Fibroblast of peridontal ligament (primary cell): ENCODE measurements around the gene KRT73.
"Not testable (repeated sequence)": the region's sequence is repeated elsewhere in the genome, so short reads cannot be mapped to it uniquely, and the experiment has no call there.

Experiments used
- DNase-seq: peaks from one replicate; pipeline ENCODE4 v3.0.0-alpha.2; 2010; ENCODE audit errors: extremely low read depth

Gene KRT73

DNA sequence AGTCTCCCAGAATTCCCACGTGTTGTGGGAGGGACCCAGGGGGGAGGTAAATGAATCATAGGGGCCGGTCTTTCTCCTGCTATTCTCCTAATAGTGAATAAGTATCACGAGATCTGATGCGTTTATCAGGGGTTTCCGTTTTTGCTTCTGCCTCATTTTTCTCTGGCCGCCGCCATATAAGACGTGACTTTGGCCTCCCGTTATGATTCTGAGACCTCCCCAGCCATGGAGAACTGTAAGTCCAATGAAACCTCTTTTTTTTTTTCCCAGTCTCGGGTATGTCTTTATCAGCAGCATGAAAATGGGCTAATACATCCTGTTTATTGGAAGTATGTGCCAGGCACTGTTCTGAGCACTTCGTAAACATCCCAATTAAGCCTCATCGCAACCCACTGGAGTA lies 17.9 kb downstream of the KRT73 start:
- DNase-seq = no peak

DNA sequence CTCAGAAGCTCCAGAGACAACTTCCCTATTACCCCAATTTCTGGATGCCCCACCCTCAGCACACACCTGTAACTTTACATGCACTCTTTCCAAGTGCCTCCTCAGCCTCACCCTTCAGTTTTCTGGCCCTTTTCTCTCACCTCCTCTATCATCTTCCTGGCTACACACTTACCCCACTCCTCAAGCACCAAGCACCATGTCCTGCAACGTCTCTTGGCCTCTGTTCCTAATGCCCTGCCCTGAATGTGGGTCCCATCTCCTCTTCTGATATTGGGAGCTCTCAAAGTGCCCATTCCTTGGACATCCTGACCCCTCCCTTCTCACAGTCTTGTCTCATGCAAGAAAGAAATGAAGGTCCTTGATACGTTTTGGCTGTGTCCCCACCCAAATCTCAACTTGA lies 18.3 kb downstream of the KRT73 start:
- DNase-seq = no peak

DNA sequence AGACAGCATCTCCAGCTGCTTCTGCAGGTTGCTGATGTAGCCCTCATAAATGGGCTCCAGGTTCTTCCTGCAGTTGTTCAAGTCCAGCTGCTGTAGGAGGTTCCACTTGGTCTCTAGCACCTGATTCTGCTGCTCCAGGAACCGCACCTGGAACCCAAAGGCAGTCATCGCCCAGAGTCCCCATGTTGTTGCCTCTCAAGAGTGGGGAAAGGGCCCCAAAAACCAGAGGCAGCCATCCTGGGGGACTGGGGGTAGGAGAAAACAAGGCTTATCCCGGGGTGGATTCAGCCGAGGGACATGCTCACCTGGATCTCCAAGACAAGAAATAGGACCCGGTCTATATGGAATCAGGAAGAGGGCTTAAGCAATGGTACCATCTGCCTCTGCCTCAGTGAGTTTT lies 19.4 kb downstream of the KRT73 start:
- no peak for DNase-seq

DNA sequence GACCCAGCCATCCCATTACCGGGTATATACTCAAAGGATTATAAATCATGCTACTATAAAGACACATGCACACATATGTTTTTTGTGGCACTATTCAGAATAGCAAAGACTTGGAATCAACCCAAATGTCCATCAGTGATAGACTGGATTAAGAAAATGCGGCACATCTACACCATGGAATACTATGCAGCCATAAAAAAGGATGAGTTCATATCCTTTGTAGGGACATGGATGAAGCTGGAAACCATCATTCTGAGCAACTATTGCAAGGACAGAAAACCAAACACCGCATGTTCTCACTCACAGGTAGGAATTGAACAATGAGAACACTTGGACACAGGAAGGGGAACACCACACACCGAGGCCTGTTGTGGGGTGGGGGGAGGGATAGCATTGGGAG lies 24.1 kb downstream of the KRT73 start:
- DNase-seq = not testable (repeated sequence)

DNA sequence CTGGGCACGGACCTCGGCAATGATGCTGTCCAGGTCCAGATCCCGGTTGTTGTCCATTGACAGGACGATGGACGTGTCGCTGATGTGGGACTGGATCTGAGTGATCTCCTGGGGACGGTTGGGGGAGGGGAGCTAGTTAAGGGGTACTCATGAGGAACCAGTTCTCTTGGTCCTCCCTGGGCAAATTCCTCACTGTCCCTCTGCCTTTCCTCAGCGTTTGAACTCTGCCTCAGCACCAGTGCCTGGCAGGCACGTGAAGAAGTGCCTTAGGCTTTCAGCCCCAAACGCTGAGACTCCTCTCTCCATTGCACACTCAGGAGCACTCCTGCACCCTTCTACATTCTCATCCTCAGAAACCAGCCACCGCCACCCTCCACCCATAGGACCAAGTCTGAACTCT lies 26.8 kb downstream of the KRT73 start:
- DNase-seq = no peak

DNA sequence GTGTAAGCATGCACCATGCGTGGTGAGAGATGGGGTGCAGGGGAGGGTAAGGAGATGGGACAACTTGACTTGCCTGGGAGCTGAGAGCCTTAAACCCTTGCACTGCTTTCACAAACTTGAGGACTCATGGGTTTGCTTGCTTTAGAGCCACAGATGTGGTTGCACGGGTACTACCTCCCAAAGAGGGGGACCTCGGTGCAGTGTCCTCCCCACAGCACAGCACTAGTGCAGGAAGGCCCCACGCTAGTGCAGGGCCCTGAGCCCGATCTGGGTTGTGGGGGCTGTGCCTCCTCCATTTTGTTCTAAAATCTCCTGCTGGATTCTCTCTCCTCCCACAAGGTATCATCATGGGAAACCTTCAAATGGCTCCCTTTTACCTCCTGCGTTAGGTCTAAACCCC lies 28.3 kb downstream of the KRT73 start:
- DNase-seq = no peak

DNA sequence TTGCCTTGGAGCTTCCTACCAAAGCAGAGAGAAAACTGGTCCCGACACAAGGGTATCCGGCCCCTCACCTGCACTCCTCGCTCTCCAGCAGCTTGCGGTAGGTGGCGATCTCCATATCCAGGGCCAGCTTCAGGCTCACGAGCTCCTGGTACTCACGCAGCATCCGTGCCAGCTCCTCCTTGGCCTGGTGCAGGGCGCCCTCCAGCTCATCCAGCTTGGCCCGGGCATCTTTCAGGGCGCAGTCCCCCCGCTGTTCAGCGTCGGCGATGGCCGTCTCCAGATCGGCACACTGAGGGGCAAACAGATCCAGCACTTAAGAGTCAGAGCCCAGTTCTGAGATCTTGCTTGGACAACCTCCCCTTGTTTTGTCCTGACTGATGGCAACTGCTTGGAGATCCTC lies 30.8 kb downstream of the KRT73 start:
- no peak for DNase-seq

DNA sequence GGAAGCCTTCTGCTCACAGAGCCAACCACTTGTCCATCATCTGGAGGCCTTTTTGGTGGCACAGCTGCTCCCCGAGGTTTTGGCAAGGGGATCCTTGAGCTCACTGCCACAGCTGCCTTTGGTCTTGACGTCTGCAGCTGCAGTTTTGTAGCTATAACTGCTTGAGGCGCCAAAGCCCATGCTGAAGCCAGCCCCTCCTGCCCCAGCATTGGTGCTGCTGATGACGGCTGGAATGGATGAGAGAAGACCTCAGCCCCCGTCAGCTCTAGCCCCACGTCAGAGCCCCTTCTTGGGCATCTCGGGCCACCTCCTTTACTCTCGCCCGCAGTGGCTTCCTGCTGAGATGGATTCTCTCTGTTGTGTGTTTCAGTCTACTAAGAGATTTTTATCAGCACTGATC lies 32.4 kb downstream of the KRT73 start:
- no peak for DNase-seq

DNA sequence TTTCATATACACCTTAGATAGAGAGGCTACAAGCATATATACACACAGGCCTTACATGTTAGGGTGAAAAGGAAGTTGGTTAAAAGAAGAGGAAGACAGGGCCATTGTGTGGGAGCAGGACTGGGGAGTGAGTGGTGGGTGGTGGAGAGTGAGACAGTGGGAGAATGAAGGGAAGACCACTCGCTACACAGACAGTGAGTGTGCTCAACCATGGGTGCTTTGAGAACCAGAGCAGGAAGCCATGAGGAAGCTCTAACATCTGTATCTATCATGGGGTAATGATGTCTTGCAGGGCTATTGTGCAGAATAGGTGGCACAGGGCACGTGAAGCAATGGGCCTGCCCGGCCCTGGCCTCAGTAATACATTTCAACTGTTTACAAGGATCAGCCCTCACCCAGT lies 33.3 kb downstream of the KRT73 start:
- DNase-seq = no peak

DNA sequence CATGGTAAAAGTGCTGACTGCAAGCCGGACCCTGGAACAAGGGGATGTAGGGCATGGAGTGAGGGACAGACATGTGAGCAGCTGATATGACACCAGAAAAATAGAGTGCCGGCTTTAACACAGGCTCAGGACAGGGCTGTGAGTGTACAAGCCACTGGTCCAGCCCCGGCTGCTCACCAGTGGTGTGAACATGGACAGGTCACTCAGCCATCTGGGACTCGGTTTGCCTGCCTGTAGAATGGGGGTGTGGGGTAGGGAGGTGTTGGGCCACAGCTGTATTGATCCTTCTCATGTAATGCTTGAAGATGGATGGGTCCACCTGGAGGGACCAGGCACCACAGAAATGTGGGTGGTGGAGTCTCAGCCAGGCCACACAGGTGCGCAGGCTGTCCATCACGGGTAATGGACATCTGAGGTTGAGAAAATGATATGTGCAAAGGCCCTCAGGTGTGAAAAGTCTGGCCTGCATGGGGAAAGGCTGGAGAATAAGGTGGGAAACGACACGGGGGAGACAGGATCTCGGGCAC lies 34.1 kb downstream of the KRT73 start:
- no peak for DNase-seq

DNA sequence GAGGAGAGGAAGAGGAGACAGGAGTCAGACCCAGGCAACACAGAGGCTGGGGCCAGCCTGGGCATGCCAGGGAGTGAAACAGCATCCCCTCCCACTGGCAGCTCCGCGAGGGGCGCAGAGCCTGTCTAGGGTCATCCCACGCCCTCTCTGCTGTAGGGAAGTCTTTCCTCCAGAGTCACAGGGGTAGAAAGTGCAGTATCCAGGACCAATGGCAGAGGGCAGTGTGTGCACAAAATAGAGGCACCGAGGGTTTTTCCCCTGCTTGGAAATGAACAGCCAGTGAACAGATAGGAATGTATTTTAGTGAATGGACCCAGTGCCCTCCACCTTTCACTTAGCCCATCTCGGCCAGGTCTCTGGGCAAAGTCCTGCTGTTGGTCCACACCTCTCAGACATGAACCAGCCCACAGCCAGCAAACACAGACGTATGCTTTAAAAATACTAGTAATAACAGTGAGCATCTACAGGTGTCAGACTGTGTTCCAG lies 35.3 kb downstream of the KRT73 start:
- peak; percentile 60 for DNase-seq

DNA sequence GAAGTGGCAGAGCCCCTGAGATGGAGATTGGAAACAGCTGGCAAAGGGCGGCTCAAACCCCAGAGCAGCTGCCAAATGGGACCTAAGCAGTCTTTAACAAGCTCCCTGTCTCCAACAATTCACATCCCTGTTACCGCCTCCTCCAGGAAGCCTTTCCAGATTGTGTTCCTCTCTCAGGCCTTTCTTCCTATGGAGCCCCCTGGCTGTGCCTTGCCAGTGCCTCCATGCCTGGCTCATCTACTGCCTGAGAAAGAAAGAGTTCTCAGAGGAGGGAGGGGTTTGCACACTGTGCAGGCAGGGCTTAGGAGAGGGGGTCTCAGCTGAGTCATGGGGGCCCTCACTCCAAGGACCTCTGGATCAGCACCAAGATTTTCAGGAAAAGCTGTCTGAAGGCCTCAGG lies 35.9 kb downstream of the KRT73 start:
- DNase-seq = no peak

DNA sequence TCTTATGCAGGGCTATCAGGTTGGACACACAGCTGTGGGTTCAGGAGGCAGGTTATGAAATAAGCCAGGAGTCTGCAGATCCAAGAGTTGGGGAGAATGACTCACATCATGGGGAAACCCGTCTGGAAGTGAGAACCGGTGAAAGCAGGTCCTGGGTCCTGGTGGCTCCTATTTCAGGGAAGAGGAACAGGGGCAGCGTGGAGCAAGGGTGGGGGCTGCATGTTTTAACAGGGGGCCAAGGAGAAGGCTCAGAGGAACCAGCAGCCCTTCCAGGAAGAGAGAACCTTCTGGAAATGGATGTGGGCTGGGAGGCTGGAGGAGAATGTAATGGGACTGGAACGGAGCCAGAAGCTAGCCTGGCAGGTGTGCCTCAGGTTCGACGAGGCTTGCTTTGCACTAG lies 36.9 kb downstream of the KRT73 start:
- no peak for DNase-seq

DNA sequence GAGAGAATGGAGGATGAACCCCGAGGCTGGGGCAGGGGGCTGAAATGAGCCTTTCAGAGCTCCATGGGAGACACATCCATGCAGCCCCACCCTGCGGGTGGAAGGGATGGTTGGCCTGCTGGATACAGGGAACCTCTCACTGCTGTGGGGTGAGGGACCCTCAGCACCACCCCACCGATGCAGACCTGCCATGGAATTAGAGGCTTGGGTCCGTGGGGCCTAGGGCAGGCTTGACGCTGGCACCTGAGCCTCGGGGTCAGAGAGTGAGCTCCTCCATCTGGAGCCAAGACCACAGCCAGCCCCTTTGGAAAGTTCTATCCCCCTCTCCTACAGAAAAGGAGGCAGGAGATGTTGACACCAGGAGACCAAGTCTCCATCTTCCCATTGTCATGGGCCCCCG lies 37.3 kb downstream of the KRT73 start:
- no peak for DNase-seq

DNA sequence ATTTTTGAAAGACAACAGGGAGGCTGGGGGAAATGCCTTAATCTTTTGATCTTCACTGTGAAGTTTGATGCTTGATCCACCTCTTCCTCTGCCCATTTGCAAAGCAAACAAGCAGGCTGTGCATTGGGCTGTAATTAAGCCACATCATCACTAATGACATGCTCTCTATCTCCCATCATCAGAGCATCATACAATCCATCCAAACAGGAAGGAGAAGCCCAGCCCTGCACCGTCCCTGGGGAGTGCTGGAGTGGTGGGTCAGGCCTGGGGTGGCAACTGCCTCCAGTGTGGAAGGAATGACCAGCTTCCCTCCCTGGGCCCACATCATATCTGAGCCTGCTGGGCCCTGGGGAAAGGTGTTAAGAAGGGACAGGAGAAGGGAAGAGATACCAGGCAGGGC lies 37.9 kb downstream of the KRT73 start:
- DNase-seq = no peak

DNA sequence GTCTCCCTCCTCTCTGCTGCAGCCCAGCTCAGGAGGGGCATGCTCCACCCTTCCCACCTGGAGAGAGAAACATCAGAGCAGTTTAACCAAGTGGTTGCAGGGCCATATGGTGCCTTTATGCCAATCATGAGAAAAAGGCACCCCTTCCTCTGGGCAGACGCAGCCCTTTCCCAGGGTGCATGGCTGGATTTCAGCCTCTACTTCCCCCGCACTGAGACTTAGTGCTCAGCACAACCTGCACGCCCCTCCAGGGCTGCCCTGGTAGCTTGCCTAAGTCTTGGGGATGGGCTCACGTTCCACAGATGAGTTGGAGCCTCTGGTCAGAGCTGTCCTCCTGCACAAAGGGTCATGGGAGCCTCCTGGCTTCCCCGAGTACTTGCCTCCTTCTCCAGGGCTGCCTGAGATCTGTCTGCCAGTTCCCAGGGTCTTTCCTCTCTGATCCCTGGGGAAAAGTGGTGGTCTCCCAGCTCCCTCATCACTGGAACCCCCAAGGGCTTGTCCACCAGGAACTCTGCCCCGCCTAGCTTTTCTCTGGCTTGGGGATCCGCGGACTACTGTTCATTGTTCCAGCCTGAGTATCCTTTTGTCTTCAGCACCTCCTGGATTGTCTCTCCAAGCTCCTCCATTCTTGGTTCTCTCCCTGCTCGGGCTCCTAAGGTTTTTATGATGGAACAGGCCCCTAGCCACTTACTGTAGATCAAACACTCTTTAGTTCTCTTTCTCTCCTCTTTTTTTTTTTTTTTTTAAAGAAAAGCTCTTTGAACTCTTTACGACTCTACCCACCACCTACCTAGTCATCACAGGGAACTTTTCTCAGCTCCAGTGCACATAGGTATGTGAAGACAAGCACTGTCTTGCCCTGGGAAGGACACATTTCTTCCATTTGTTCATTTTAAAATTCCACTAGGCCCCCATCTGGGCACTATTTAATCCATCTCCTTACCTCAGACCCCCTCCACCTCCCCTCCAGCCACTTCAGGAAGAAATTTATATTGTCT lies 38.6 kb downstream of the KRT73 start:
- DNase-seq = no peak

DNA sequence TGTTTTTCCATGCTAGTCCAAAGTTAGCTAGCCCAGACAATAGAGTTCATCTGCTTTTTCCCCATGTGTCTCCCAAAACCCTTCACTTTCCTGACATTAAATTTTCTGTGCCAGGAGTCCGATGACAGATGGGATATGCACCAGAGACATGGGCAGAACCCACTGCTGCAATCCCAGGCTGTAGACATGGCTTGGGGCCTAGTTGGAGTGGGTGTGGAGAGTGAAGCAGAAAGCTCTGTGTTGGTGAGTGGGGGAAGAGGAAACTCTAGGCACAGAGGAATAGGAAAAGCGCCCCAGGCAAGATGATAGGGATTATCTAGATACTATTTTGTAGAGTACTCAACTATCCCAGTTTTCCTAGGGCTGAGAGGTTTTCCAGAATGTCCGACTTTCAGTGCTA lies 39.9 kb downstream of the KRT73 start:
- DNase-seq = no peak

DNA sequence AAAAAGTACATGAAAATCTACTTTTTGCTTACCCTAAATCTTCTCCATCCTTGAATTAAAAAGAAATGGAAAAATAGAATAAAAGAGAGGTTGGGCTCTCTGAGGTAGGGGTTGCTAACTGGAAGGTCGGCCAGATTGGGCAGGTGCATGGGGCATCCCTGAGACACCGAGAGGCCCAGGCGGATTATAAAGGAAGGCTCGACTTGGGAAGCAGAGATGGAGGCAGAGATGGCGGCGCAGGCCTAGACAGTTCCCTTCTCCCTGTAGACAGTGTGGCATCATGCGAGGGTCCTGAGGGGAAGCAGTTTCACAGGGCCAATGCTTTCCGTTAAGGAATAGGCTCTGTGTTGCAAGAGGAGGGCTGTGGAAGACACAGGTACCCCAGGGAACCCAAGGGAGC lies 41.0 kb downstream of the KRT73 start:
- DNase-seq = no peak

DNA sequence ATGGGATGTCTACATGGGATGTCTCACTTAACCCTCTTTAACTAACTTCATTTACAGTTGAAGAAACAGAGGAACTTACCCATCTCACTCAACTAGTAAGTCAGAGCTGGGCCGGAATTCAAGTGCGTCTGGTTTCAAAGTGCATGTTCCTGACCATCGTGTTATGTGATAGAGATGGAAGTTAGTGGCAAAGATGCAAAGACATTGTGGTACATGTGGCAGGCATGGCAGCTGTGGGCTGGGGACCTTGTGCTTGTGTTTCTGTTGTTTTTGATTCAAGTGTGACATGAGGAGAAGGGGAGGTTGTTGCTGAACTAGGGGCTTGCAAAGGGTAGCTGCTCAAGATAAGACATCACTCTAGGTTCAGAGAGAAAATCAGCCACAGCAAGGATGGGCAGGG lies 42.4 kb downstream of the KRT73 start:
- no peak for DNase-seq

DNA sequence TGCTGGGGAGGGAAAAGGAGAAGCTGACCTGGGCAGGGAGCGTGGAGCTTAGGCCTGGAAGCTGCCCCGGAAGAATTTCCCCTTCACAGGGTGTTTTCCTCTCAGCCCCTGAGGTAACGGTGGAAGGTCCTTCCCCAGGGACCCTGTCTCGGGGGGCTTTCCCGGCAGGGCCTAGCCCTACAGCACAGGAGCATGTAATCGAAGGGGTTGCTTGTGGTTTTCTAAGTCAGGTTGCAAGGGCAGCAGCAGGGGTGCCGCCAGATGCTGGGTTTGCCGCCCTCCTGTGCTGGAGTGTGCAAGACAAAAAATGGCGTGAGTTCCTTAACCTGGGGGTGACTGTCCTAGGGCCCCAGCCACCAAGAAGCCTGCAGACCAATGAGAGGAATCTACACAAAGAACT lies 43.1 kb downstream of the KRT73 start:
- no peak for DNase-seq

DNA sequence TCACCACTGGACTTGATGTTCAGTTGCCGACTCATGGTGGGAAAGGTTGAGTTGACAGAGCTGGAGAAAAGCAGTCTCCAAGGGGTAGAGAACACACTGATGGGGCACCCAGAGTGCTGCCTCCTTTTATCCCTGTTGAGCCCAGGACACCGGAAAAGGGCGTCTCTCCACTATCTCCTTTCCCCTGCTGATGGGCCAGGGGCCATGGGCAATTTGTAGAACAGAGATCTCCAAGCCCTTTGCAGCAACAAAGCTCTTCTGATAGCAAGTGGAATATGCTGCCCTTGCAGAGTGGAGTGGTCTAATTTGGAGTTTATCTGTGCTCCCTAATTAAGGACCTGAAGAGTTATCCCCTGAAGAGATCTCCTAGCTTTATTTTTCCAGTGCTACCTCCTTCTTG lies 44.6 kb downstream of the KRT73 start, which contains the start of gene KRT74:
Gene KRT74, minus strand, starts transcription at position 101 of the 400 bp plus-strand sequence. Its CDS starts 66 bp downstream, at position 35.
- DNase-seq = no peak

DNA sequence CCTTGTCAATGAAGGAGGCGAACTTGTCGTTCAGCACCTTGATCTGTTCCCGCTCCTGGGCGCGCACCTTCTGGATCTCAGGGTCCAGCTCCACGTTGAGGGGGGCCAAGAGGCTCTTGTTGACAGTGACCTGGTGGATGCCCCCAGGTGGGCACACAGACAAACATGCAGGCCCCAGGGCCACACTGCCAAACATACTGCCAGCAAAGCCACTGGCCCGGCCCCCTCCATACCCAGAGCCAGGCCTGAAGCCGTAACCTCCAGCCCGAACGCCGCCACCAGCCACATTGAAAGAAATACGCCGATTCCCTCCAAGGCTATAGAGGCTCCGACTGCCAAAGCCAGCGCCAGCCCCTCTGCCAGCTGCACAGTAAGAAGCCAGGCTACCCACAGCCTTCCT lies 45.1 kb downstream of the KRT73 start:
- DNase-seq = no peak

DNA sequence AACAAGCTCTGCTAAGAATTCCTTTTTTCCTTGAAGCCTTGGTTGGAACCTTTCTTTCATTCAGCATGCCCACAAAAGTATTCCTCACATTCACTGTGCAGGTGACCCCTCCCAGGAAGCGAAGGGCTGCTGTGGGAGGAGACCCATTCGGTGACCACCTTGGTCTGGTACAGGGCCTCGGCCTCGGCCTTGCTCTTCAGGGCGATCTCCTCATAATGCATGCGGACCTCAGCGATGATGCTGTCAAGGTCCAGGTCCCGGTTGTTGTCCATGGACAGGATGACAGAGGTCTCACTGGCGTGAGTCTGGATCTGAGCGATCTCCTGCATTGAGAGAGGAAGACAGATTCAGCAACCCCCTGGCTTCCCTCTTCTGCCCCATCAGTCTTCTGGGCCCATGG lies 47.8 kb downstream of the KRT73 start:
- no peak for DNase-seq
